Cortex of kidney (tissue), 1 donor: Measurements from ENCODE around the gene KDM2A.

Experiments
- DNase-seq: peaks from one replicate; lab custom pipeline; 2025; lab: John Stamatoyannopoulos, UW

Gene KDM2A

DNA sequence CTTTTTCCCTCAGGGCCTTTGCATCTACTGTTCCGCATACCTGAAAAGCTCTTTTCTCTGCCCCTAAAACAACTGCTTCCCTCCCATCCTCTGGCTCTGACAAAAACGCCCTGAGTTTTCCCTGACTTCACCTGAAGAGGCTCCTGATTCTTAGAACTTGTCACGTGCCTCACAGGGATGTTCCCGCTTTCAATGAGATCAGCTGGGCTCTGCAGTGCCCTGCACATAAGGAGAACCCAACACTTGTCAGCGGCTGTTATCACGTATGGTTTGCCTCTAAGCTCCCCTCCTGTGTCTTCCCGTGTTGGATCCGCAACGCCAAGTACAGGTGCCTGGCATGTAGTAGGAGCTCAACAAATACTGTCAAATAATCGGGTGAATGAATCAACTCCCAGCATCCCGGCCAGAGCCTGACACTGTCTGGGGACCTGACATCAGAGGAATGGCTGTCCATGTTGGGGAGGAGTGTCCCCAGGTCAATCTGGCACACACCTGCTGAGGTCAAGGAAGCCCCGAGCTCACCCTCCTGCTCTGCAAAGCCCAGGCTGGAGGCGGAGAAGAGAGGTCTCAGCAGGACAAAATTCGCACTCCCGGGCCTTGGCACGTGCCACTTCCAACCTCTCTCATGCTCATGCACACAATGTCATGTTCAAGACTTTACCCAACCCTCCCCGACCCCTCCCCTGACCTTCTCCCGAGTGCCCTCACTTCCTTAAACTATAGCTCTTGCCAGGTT is 143.1 kb downstream of the KDM2A start:
- DNase-seq = no peak

DNA sequence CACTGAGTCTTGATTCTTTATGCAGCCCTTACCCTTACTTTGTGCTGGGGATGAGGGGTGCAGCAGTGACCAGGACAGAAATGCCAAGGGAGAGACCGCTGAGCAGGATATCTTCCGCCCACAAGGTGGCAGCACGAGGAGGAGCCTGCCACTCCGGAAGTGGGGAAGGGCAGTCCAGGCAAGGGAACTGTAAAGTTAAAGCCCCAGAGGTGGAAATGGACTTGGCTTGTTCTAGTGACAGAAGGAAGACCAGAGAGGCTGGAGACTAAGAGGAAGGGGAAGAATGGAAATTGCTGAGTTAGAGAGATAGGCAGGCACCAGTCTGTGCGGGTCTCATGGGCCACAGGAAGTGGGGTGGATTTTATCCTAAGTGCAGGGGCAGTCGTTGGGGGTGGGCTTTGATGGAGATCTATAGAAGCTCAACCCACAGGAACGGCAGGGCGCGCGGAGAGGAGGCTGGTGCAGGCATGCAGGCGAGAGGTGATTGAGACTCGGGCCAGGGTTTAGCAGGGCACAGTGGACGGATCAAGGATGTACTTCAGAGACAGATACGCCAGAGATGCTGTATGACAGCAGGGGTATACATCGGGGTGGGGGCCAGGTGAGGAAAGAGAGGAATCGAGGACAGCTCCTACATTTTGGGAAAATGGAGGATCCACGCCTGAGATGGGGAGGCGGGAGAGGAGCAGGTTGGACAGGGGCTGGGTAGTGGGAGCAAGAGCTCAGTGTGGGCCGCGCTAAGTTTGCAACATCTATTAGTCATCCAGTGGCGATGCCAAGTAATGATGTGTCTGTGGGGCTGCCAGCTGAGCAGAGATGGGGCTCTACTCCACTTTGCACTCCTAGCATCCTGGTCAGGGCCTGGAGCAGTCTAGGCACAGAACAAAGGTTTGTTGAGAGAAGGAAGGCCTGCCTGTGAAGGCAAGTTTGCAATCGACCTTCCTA is 143.9 kb downstream of the KDM2A start:
- DNase-seq = no peak

DNA sequence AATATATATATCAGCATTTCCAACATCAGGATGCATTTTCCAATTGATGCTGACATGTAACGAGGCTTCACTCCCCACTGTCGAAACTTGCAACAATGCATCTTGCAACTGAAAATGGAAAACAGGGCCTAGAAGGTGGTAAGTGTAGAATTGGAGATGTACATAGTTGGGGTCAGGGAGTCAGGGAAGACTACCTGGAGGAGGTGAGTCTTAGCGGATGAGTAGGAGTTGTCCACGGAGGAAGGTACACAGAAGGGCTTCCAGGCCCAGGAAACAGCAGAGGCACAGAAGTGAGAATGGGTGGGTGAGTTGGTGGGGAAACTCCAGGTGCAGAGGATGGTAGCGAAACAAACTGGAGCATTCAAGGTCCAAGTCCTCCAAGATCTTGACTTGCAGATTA is 145.2 kb downstream of the KDM2A start:
- no peak for DNase-seq

DNA sequence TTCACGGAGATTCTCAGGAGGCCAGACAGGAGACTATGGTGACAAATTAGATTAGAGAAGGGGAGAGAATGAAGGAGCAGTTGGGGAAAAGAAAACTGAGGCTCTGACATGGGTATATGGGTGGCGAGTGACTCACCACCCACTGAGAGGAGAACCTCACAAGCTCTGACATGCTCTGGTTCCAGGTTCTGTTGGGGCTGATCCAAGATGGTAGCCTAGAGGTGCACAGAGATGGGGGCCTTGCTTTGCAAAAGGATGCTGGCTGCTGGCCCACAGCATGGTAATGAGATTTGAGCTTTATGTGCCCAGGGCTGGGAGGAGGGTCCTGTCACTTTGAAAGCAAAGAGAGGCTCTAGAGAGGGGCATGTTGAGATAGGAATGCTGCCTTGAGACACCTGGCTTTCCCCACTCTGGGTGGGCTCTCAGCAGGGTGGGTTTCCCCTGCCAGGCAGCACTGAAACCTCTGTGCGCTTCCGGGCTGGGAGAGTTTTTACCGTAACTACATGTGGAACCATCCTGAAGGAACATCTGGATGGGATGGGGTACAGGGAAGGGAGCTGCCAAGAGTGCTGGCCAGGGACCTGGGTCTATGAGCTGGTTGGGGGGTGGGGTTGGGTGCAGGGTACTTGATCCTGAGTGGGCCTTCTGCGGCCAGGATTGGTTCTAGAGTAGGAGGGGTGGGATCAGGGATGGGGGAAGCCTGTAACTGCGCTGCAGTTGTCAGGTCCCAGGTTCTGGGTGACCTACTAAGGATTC is 146.0 kb downstream of the KDM2A start:
- no peak for DNase-seq

DNA sequence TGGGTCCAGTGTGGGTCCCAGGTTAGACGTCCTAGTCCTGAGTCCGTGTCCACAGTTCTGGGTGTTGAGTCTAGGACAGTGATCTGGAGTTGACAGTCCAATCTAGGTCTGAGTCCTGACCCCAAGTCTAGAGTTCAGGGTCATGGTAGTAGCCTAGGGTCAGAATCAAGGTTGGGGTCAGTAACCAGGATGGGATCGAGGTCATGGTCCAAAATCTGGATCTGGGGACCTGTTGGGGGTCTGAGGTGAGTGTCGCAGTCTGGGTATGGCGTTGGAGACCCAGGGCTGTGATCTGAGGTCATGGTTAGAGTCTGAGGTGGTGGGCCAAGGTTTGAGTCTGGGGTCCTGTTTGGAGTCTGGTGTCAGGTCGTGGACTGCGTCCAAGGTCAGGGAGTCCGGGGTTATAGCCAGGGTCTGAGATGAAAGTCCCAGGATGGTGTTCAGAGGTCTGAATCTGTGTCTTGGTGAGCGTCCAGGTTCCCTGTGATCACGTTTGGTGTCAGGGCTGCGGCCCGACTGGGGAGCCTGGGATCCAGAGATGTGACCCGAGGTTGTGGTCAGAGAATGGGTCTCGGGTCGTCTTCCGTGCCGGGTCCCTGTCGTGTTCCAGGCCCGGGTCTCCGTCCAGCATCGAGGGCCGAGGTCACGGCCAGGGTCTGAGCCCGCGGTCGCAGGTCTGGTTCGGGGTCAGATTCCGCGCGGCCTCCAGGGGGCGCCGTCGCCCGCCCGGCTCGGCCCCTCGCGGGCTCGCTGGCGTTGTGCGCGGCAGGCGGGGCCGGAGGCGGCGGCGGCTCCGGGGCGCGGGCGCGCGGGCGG is 146.8 kb downstream of the KDM2A start:
- DNase-seq = no peak

- DNase-seq = no peak
These were observed 147.6 kb downstream of the KDM2A start, which contains the start of gene GRK2 for GRCh38 chr11:67266449-67267187. GRK2 (plus strand) TSS chr11:67266473; CDS start chr11:67266700, 227 bp downstream.

- no peak for DNase-seq
These were observed 148.4 kb downstream of the KDM2A start for GRCh38 chr11:67267188-67268080.

- DNase-seq = no peak
These were observed 149.3 kb downstream of the KDM2A start for GRCh38 chr11:67268081-67268961.

- no peak for DNase-seq
These were observed 149.9 kb downstream of the KDM2A start for GRCh38 chr11:67268962-67269268.

GRCh38 chr11:67269401-67270255 is 150.6 kb downstream of the KDM2A start:
- DNase-seq = no peak

DNA sequence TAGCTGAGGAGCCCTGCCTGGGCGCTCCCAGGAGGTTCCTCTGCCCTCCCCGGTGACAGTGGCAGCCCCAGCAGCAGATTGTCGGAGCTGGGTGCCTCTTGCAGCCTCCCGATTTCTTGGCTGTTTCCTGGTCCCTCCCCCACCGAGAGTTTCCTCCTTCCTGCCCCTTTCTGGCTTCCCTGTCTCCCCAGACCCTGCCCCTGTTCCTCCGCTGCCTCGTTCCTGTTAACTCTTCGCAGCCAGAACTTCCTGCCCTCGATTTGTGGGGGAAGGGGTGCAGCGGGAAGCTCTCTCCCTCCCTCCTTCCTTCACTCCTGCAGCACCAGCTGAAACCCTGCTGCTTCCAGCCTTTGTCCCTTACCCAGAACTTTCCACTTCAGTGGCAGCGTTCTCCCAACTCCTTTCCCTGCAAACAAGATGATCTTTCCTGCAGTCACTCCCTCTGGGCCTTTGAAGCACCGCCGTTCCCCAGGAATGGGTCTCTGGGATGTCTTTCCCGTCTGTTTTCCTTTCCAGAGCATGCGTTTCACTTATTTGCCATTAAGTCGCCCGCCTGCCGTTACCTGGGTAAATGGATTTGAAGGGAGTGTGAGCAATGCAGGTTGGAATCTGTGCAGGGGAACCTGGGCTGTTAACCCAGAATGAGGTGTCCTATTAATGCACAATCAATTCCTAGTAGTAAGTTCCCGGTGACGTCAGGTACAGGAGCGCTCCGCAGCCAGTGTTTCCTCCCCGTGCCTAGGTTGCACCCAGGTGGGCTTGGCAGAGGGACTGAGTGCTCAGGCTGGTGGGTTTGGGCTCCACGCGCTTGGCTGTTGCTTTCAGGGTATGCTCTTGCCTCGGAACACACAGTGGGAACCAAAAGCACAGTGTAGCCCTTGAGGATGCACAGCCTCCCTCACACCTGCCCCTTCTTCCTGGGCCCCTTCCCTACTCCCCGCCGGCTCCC is 151.5 kb downstream of the KDM2A start:
- DNase-seq = no peak

DNA sequence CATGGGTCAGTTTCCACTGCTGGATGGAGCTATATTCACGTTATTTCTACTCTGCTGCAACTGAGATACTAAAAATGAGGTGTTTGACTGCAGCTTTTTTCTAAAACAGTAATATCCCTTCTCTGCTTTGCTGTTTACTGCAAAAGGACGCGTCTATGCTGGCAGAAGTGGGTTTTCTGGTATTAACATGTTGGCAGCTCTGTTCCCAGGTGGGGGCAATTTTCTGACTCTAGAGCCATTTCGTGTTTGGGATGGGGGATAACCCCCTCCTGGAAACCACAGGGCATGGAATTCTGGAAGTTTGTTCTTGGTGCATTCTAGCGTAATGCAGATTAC is 152.1 kb downstream of the KDM2A start:
- no peak for DNase-seq

GRCh38 chr11:67271541-67272284 is 152.7 kb downstream of the KDM2A start:
- DNase-seq = no peak

DNA sequence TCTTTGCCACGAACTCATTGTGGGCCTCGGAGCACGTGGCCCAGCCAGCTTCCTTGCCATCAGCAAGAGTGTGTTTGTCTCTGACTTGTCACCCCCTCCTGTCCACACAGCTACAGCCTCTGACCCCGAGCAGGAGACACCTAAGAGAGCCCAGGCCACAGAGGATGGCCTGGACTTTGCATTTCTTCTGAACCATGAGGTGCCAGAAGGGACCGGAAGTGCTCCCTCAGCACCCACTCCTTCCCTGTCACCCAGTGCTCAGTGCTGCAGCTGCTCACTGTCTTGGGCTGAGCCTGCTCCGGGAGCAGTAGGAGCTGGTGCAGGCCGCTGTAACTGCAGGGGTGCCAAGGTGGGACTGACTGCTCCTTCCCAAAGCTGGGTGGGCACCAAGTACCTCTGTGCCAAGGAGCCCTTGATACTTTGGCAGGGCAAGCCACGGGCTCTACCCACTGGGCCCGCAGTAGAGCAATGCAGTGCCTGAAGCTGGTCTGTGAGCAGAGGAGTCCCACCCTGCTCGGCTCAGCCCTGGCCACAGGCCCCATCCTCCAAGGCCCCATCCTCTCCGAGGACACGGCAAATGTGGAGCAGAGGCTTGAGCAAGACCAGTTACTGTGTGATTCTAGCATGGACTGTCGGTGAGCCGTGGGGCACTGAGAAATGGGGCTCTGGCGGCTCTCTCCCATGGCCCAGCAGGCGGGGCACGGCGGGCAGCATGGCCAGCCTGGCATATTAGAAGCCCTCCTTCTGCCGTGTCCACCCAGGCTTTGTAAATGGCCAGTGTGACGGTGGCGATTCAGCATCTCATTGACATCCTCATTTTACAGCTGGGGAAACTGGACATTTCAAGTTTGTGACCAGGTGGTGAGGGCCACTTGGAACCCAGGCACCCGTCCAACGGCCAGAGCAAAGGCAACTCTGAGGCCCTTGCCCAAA is 153.5 kb downstream of the KDM2A start:
- no peak for DNase-seq
